T-helper 1 cell treated with Interleukin-12 subunit alpha and Interleukin-12 subunit beta and Interleukin-4 antibody, amounts not matched to agents 30 μg/mL and 1 μg/mL, for 36 hours (primary cell): ENCODE measurements around the gene GDF11.

Experiments used
- H3K27ac Mint-ChIP-seq: one replicate; pipeline ENCODE4 v1.8.0; 2021; ENCODE audit warnings: mild to moderate bottlenecking, mixed read lengths
- H3K27me3 Mint-ChIP-seq: one replicate; pipeline ENCODE4 v1.8.0; 2021; ENCODE audit warnings: low read depth, mixed read lengths
- H3K36me3 Mint-ChIP-seq: one replicate; pipeline ENCODE4 v1.8.0; 2021; ENCODE audit warnings: low read depth, mixed read lengths
- H3K4me1 Mint-ChIP-seq: one replicate; pipeline ENCODE4 v1.8.0; 2021; ENCODE audit warnings: low read depth, mixed read lengths
- H3K4me3 Mint-ChIP-seq: one replicate; pipeline ENCODE4 v1.8.0; 2021; ENCODE audit warnings: mild to moderate bottlenecking, moderate library complexity, mixed read lengths
- H3K9me3 Mint-ChIP-seq: one replicate; pipeline ENCODE4 v1.8.0; 2021; ENCODE audit warnings: mixed read lengths

Gene GDF11

DNA sequence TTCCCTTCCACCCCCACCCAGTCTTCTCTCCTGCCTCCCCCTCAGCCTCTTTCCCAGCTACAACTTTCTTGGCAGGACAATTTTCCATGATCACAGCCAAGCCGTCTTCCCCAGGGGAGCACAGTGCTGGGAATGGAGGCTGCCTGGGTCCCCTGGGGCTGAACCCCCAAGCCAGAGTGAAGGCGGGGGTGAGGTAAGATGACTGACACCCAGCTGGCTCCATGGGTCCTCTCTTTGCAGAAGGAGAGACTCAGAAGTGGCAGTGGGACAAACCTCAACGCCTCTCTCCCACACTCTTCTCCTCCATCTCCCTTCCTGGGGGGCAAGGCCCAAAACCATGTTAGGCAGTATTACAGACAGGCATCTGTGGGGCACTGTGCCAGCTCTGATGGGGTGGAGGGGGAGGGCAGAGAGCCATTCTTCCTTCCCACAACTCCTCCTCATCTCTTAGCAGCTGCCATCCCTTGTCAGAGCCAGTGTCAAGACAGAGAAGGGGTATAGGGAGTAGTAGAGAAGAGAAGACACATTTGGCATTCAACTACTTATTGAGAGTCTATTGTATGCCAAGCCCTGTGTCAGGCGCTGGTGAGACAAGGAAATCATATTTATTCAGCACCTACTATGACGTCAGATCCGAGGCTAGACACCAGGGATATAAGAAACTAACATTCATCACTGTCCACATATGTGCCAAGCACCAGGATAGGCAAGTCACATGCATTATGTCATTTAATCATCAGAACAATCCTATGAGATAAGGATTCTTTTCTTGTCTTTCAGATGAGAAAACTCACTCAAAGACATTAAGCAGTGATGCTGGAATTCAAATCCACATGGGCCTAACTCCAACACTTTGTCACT, 38.8 kb upstream of the GDF11 start:
- H3K4me3 Mint-ChIP-seq, result no peak overlapping the region
- H3K9me3 Mint-ChIP-seq, result no peaks in the 10 kb centered on the region
- peaks cover 13% of the 10 kb centered on the region for H3K4me1 Mint-ChIP-seq
- H3K27ac Mint-ChIP-seq, result no peak overlapping the region
- peaks cover 41% of the 10 kb centered on the region for H3K27me3 Mint-ChIP-seq
- no peaks in the 10 kb centered on the region for H3K36me3 Mint-ChIP-seq

DNA sequence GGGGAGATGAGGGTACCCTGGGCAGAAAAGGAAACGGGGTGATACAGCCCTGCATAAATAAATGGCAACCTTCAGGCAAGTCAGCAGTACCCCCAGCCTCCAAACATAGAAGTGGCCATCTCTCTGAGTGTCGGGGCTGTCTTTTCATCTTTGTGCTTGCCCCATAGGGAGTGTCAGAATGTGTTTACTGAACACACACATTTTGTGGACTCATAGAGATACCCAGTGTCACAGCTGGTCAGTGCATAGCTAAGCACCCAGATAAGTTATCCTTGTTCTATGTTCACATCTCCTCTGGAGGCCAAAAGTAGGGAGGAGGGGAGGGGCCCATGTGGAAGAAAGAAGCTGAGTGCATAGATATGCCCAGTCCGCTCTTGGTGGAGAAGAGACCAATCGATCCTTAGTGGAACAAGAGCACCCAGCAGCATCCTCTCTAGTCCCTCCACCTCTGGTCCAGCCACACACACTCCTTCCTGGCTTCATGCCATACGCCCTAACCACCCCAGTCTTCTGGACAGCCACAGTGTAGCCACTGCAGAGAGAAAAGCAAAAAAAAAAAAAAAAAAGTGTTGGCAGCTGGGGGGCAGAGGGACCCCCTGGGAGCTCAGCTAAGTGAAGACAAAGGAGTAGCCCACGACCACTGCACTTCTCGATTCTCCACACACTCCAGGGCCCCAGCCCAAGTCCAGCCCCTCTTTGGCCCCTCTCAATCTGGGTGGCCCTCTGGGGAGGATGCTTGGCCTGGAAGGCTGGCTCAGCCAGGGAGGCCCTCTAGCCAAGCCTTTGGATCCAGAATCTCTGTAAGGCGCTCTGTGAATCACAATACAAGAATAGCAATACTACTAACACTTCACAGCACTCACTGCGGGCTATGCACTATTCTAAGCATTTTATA, 37.9 kb upstream of the GDF11 start:
- H3K9me3 Mint-ChIP-seq, result no peaks in the 10 kb centered on the region
- no peak overlapping the region for H3K27ac Mint-ChIP-seq
- no peak overlapping the region for H3K4me3 Mint-ChIP-seq
- H3K27me3 Mint-ChIP-seq, result peaks cover 51% of the 10 kb centered on the region
- no peaks in the 10 kb centered on the region for H3K36me3 Mint-ChIP-seq
- H3K4me1 Mint-ChIP-seq, result peaks cover 13% of the 10 kb centered on the region

DNA sequence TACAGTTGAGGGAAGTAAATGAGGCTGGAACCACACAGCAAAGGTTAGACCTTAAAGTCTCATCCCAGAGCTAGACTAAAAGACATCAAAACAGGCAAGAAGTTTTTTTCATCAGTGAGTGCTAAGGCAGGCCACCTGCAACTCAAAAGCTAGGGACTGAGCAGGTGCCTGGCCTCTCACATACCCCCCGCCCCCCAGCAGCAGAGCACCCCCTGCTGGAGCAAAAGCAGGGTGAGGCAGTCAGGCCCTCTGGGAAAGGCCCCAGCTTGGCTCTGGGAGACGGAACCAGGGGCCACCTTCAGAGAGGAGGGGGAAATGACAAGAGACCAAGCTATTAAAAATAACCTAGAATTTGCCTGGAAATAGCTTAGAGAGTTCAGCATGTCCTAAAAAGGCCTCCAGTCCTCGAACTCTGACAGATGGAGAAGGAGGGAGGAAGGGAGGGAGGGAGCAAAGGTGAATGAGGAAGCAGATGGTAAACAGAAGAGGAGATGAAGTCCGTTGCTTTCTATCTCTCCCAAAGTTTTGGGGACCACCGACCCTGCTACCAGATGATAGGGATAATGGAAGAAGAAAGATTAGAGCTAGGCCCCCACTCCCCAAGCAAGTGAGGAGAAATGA, 37.0 kb upstream of the GDF11 start:
- Mint-ChIP-seq H3K27ac (no peak overlapping the region), H3K27me3 (peaks cover 59% of the 10 kb centered on the region)

DNA sequence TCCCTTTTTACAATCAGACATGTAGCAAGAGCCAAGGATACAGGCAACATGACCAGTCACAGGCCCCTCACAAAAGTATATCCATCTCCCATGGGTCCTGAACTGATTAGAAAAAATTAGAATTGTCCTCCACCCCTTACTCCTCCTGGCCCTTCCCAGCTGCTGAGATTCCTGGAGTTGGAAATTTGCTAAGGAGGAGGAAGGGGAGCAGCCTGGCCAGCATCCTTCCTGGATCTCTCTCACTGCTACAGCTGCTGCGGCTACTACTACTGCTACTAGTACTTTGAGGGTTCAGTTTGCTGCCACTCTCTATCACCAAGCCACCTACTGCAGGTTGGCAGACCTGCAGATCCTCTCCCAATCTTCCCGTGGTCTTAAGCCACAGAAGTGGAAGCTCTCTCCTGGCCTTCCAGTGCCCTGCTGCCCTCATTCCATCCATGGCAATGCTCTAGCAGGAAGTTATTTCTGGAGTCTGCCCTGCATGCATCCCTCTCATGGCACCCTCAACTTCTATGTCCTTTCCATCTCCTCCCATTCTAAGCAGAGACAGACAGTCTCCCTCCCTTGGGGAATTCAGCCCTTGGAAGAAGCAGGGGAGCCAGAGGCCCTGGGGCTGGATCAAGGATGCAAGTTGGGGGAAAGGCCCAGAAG, 36.2 kb upstream of the GDF11 start:
- Mint-ChIP-seq H3K27ac (no peak overlapping the region), H3K4me1 (peaks cover 13% of the 10 kb centered on the region), H3K4me3 (peak overlapping the region; percentile 83)

More for the DNA sequence above, 37.0 kb upstream of the GDF11 start:
- H3K36me3 Mint-ChIP-seq, result no peaks in the 10 kb centered on the region
- H3K9me3 Mint-ChIP-seq, result no peaks in the 10 kb centered on the region
- H3K4me1 Mint-ChIP-seq, result peaks cover 13% of the 10 kb centered on the region
- H3K4me3 Mint-ChIP-seq, result no peak overlapping the region

DNA sequence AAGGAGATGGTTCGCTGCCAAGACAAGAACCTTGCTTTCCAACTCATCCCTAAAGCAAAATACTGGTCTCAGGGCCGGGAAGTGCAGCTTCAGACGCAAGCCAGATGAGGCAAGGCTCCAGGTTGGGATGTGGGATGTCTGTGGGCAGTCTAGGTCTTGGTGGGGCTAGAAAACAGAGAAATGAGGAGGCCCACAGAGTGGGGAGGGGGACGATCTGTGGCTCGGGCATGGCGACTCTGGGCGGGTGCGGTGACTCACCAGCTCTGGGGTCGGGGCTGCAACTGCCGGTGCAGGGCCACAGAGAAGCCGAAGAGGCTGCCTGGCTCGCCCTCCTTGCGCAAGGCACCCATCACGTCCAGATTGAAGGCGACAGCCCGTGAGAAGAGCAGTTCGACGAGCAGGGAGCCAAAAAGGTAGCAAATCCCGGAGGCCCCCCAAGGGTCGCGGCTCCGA, 35.7 kb upstream of the GDF11 start:
- Mint-ChIP-seq H3K4me3 (peak overlapping the region; percentile 83), H3K4me1 (peaks cover 13% of the 10 kb centered on the region), H3K27me3 (peaks cover 66% of the 10 kb centered on the region), H3K9me3 (no peaks in the 10 kb centered on the region), H3K27ac (no peak overlapping the region), H3K36me3 (no peaks in the 10 kb centered on the region)

More for the DNA sequence above, 36.2 kb upstream of the GDF11 start:
- no peaks in the 10 kb centered on the region for H3K36me3 Mint-ChIP-seq
- no peaks in the 10 kb centered on the region for H3K9me3 Mint-ChIP-seq
- H3K27me3 Mint-ChIP-seq, result peaks cover 60% of the 10 kb centered on the region

DNA sequence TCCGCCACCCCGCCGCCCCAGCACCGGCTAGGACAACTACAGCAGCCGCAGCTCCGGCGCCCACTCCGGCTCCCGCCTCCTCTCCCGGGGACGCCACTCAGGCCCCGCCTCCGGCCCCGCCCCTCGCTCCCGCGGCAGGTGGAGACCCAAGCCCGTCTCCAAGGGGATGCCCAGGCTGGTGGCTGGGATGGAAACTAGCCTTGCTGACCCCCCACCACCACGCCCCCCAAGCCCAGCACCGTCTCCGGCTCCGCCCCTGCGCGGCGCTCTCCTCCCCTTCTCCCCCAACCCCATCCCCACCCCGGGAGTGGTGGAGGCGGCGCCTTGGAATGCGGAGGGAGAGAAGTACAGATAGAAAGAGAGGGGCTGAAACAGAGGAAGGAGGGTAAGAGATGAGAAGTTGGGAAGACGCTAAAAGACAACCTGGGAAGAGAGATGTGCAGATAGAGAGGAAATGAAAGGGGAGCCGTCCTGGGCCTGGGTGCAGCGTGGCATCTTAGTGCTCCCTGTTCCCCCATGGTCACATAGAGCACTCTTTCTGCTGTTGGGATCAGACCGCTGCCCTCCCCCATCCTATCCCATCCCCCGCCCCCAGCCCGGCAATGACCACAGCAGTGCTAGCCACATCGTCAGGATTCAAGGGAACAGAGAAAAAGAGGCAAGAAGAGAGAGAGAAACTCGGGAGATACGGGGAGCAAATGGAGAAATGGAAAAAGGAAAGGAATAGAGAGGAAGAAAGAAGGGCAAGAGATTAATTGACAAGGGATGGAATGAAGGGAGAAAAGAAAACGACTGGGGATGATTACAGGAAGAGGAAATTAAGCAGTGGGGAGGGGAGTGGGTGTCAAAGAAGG, 34.9 kb upstream of the GDF11 start, which contains the start of gene ITGA7:
Gene ITGA7, minus strand, starts transcription at position 64 of the 854 bp plus-strand sequence. CDS start 222 bp downstream, outside the sequence.
- Mint-ChIP-seq H3K27ac (no peak within 1 kb of the TSS), H3K27me3 (peaks cover 71% of the 10 kb centered on the region), H3K4me3 (peak within 1 kb of the TSS; percentile 83), H3K4me1 (peaks cover 13% of the 10 kb centered on the region), H3K36me3 (no peaks in the 10 kb centered on the region), H3K9me3 (no peaks in the 10 kb centered on the region)

DNA sequence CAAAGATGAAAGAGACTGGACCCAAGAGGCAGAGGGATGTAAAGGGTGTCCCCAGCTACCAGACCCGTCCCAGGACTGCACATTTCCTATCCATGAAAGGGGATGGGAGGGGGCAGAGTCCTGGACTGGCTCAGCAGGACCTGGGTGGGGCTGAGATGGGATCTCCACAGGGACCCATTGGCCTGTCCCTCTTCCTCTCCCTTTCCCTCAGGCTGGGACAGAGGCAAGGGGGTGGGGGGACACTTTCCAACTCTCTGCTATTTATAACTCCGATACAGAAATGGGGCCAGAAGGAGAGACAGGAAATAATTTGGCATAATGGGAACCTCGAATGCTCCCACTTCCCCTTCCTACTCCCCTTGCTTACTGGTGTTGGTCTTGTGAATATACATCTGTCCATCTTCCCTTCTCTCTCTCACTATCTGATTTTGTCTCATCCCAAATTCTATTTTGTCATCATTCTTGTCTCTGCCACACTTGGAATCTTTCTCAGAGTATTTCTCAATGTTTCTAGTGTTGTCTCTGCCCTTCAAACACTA, 34.2 kb upstream of the GDF11 start:
- peaks cover 13% of the 10 kb centered on the region for H3K4me1 Mint-ChIP-seq

DNA sequence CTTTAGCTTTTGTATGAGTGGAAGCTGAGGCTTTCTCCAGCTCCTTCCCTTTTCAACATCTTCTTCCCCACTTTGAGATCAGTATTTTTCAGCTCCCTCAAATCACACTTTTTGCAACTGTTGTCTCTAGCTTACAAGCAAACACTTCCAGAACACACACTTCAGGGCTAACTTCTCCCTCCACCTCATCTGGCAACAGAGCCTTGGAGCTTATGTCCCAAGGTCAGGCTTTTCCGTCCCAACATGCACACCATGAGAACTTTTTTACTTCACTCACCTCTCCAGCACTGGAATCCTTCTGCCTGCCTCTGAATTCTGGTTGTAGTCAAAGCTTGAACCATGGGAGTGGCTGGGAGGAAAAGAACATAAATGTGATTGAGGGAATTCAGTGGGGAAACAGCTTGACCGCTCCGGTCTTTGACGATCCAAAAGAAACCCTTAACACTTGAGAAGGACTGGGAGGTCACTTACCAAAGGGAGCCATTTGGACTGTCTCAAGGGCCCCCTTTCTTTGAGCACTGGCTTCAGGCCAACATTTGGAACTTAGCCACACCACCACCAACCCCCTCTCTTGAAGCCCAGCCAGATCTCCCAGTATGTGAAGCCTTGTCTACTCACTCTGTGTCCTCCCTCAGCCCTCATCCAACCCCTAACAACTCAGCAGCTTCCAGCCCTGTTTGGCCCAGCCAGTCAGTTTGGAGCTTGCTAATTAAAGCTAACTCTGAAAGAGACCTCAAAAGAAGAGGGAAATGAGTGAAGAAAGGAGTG, 31.0 kb upstream of the GDF11 start:
- peaks cover 19% of the 10 kb centered on the region for H3K4me1 Mint-ChIP-seq
- H3K36me3 Mint-ChIP-seq, result peaks cover 1% of the 10 kb centered on the region
- no peak overlapping the region for H3K4me3 Mint-ChIP-seq
- H3K27me3 Mint-ChIP-seq, result peaks cover 47% of the 10 kb centered on the region
- H3K9me3 Mint-ChIP-seq, result no peaks in the 10 kb centered on the region
- no peak overlapping the region for H3K27ac Mint-ChIP-seq

More for the DNA sequence above, 34.2 kb upstream of the GDF11 start:
- Mint-ChIP-seq H3K4me3 (peak overlapping the region; percentile 83), H3K36me3 (no peaks in the 10 kb centered on the region), H3K9me3 (no peaks in the 10 kb centered on the region), H3K27ac (no peak overlapping the region), H3K27me3 (peaks cover 69% of the 10 kb centered on the region)

DNA sequence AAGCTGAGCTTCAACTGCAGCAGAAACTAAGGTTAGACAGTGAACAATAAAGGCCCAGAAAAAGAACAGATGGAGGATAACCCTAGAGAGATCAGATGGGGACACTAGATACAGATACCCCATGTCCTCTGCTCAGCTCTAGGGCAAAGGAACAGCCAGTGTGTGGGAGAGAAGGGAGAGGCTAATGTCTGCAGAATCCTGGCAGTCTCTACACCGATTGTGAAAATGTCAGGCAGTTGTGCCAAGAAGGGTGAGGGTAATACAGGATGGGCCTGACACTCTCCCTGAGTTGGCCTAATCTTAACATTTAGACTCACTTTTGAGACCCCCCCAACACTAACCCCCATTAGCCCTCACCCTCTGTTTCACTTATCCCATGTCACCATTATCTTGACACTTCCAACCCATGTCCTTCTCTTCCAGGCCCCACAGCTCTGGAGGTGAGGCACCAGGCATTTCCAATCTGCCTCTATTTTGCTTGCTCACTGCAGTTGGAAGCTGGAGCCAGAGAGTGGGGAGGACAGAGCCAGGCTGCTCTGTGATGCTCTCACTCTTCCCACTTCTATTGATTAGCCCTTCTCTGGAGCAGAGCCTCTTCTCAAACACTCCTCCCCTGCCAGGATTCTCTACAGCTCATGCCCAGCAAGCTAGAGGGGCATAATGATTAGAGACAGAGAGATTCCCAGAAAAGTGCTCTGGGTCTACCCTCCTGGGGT, 30.1 kb upstream of the GDF11 start:
- Mint-ChIP-seq H3K36me3 (peaks cover 1% of the 10 kb centered on the region), H3K9me3 (no peaks in the 10 kb centered on the region), H3K4me1 (peaks cover 26% of the 10 kb centered on the region), H3K4me3 (no peak overlapping the region), H3K27ac (no peak overlapping the region), H3K27me3 (peaks cover 42% of the 10 kb centered on the region)

DNA sequence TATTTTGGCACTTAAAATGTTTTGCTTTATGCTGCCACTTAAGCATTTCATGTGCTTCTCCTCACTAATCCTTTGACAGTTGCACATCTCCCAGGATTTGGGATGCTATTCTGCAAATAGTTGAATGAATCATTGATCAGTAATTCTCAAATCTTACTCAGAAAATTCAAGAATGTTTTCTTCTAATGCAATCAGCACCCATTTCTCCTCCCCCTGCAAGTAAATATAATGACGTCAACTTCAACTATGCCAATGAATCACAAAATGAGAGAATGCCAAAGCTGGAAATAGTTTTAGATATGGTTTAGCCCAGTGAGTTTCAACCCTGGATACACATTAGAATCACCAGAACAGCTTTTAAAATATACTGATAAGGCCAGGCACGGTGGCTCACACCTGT, 29.2 kb upstream of the GDF11 start:
- peaks cover 27% of the 10 kb centered on the region for H3K4me1 Mint-ChIP-seq
- H3K27me3 Mint-ChIP-seq, result peaks cover 33% of the 10 kb centered on the region
- no peaks in the 10 kb centered on the region for H3K9me3 Mint-ChIP-seq
- H3K27ac Mint-ChIP-seq, result no peak overlapping the region
- peaks cover 1% of the 10 kb centered on the region for H3K36me3 Mint-ChIP-seq
- no peak overlapping the region for H3K4me3 Mint-ChIP-seq

DNA sequence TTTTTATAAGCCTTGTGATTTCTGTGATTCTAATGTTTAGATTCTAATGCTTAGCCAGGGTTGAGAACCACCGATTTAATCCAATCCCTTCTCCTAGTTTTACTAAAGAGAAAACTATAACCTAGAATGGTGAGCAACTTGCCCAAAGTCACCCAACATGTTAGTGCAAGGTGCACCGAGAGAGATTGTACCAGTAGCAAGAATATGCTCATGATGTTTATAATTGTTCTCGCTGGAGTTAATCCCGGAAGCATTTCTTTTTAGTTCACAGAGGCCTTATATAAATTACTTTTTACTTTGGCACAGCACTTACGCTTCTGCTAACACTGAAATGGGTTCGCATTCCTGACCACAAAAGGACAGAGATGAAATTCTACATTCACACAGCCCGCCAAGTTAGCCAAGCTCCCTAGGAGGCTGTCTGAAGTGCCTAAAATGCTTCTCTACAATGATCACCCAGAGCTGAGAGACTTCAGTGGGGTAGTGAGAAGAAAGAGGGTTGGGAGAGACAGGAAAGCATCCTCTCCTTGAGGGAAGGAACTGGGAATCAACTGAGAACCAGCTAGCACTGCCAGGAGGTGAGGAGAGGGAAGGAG, 27.7 kb upstream of the GDF11 start:
- H3K36me3 Mint-ChIP-seq, result peaks cover 1% of the 10 kb centered on the region
- H3K9me3 Mint-ChIP-seq, result no peaks in the 10 kb centered on the region
- peak overlapping the region; percentile 88 for H3K4me3 Mint-ChIP-seq
- peaks cover 18% of the 10 kb centered on the region for H3K27me3 Mint-ChIP-seq
- peaks cover 26% of the 10 kb centered on the region for H3K4me1 Mint-ChIP-seq
- H3K27ac Mint-ChIP-seq, result peak overlapping the region; percentile 95
